IPS DF 19.7 (cell line): ENCODE results near the gene APOL1.
"Not testable (repeated sequence)": the region's sequence is repeated elsewhere in the genome, so short reads cannot be mapped to it uniquely, and the experiment has no call there.

Experiments used
- DNase-seq: peaks from one replicate; pipeline ENCODE4 v3.0.0-alpha.2; 2013; ENCODE audit warnings: low read depth, low spot score

The APOL1 gene

DNA sequence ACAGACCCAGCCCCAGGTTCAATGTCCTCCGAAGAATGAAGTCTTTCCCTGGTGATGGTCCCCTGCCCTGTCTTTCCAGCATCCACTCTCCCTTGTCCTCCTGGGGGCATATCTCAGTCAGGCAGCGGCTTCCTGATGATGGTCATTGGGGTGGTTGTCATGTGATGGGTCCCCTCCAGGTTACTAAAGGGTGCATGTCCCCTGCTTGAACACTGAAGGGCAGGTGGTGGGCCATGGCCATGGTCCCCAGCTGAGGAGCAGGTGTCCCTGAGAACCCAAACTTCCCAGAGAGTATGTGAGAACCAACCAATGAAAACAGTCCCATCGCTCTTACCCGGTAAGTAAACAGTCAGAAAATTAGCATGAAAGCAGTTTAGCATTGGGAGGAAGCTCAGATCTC, 14.1 kb downstream of the APOL1 start:
- no peak for DNase-seq

DNA sequence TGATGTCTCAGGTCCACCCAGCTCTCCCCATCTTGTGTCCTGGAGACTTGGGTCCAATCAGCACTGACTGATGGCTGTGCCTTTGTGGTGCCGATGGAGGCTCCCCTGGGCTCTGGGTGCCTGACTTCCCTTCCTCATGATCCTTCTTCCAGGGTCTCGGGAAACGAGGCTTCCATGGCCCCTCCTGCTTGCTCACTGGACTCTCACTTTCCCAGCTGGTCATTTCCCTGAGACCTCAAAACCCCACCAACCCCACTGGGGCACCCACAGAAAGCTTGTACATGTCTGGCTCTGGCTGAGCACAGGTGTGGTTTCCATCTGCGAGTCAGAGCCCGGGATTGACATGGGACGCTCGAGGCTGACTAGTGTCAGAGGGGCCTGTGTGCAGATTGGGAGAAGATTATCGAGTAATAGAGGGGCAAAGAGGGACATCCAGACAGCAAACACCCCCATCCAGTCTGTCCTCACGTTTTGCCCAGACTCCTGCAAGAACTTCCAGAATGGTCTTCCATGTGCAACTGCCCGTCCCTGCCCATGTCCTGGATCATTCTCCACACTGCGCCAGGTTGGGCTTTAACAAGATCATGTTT, 15.1 kb downstream of the APOL1 start:
- no peak for DNase-seq

DNA sequence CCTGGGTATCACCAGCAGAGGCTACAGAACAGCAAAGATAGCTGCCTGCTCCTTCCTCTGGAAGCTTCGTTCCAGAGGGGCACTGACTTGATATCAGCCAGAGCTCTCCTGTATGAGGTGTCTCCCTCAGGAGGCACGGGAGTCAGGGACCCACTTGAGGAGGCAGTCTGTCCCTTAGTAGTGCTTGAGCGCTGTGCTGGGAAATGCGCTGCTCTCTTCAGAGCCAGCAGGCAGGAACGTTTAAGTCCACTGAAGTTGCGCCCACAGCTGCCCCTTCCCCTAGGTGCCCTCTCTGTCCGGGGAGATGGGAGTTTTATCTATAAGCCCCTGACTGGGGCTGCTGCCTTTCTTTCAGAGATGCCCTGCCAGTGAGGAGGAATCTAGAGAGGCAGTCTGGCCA, 18.3 kb downstream of the APOL1 start:
- not testable (repeated sequence) for DNase-seq

DNA sequence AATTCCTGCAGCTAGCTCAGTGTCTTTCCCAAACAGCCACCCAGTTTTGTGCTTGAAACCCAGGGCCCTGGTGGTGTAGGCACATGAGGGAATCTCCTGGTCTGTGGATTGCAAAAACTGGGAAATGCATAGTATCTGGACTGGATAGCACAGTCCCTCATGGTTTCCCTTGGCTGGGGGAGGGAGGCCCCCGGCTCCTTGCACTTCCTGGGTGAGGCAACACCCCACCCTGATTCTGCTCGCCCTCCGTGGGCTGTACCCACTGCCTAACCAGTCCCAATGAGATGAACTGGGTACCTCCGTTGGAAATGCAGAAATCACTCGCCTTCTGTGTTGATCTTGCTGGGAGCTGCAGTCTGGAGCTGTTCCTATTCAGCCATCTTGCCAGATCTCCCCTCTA, 19.0 kb downstream of the APOL1 start:
- not testable (repeated sequence) for DNase-seq

DNA sequence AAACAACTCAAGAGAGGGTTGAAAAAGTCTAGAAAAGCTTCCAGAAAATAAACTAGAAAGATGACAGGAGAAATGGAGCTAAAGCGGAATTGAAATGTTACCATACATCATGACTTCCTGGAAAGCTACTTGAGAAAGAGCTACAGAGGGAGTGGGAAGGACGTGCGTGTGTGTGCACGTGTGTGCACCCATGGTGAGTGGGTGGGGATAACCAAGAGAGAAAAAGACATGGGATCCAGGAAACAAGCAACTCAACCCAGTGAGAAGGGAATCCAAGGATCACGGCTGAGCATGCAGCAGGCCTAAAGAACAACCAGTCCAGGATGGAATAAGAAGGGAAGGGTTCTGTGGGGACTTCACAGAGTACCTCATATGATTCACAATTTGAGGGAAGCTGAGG, 21.6 kb downstream of the APOL1 start:
- DNase-seq = no peak

DNA sequence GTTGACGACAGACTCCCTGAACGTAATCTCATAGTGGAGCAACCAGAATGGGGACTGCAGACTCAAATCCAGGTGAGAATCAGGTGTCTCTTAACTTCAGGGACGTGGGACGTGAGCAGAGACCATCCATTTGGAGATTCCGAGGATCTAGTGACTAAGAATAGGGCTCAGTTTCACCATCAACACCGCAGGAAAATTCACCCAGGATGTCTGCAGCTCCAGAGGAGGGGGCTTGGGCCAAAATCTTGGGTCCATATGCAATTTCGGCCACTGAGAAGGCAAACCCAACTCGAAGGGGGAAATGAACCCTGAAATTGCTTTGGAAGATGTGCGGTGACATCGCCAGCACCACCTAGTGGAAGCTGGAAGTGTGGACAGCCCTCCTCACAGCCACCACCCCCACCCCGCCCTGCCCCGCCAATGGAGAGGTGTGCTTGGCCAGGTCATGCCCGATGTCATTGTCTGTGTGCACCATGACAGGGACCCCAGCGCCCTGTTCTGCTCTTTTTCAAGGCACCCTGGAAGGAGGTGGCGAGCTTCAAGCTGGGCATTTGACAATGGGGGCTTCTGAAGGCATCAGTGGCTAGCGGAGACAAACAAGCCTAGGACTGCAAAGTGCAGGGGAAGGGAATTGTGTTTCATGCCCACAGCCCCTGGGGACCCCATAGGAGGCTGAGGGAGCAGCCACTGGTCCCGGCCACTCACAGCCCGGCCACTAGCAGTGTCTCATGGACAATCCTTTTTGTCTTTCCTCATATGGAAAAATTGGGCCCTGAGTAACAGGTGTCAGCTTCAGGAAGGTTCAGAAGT, 24.8 kb downstream of the APOL1 start:
- no peak for DNase-seq

DNA sequence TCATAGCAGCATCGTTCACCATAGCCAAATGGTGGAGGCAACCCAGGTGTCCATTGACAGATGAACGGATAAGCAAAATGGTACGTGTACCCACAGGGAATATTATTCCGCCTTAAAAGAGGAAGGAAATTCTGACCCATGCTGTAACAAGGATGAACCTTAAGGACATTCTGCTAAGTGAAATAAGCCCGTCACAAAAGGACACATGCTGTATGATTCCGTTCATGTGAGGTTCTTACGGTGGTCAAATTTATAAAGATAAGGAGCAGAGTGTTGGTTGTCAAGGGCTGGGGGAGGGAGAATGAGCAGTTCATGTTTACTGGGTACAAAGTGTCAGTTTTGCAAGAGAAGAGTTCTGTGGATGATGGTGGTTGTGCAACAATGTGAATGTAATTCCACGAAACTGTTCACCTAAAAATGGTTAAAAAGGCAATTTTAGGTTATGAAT, 26.3 kb downstream of the APOL1 start:
- no peak for DNase-seq

DNA sequence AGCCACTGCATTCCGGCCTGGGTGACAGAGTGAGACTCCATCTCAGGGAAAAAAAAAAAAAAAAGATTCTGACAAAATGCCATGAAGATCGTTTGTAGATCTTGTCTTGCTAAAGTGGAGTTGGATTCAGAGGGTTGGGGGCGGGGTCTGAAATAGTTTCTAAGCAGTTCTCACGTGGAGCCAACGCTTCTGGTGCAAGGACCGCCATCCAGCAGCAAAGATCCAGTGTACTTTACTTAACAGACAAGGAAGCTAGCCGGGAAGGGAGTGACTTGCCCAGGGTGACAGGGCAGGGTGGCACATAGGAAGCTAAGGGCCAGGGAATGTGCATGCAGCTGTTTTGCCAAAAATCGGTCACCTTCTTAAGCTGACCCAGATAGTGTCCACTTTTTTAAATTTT, 27.4 kb downstream of the APOL1 start:
- no peak for DNase-seq

DNA sequence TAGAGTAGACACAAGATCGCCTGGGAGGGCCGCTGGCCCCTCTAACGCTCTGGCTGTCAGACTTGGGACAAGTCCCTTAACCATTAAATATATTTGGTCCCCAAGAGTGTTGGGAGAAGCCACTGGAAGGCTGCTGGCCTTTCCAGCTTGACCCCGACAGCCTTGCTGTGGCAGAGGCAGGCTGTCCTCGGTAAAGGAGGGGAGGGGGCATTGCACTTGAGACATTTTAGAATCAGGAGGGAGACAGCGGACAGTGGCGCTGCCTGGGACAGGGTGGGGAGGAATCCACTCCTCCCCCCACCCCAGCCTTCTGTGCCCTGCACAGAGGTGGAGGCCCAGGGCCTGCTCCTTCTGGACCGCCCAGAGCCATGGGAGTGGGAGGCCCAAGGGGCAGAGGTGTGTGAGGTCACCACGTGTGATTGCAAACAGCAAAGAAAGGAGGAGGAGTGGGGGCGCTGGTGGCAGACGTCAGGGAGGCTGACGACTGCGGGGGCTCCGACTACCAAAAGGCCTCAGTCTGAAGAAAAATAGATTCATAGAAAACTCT, 28.9 kb downstream of the APOL1 start:
- no peak for DNase-seq

DNA sequence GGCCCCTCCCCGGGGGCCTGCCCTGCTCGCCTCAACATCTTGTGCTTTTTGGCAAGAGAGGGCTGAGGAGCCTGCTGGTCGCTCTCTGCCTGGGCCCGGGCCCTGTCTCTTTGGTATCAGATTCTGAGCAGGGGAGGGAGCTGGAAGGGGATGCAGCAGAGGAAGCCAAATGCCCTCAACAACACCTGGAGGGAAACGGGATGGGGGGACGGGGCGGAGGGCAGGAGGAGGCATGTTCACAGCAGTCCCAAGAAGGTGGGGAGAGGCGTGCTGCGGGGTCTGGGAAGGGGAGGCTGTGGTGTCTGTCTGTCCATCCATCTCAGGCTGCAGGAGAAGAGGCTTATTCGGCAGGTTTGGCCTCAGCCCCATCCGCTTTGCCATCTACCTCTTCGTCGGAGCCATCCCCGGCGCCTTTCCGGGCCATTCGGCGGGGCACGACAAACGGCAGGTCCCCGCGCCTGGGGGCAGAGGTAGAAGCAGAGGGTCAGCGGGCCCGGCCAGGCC, 29.4 kb downstream of the APOL1 start:
- DNase-seq = no peak

DNA sequence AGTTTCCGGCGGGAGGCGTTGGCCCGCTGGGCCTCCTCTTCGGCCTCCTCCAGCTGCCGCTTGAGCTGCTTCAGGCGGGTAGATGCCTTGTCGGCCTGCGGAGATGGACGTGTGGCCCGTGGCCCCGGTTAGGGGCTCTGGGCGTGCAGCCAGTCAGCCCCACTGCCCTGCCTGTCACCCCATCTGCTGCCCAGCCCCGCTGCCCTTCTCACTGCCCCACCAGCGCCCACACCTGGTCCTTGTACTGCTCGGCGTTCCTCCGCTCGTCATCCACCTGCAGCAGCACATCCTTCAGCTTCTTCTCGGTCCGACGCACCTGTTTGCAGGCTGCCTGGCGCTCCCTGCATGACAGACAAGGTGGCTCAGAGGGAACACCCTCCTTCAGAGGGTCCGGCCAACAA, 31.2 kb downstream of the APOL1 start:
- DNase-seq = no peak

DNA sequence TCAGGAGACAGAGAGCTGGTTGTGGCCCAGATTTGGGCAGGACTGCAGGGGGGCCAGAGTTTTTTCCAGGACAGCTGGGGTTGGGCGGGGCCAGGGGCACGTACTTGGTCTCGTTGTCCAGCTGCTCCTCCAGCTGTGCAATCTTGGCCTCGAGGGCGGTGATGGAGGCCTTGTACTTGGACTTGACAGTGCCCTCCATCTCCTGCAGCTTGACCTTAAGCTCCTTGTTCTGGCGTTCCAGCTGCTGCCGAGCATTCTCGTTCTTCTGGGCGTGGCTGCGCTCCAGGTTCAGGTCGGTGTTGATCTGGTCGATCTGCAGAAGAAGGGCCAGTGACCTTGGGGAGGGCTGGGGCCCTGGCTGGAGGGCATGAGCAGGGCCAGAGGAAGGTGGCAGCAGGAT, 32.1 kb downstream of the APOL1 start:
- DNase-seq = no peak

DNA sequence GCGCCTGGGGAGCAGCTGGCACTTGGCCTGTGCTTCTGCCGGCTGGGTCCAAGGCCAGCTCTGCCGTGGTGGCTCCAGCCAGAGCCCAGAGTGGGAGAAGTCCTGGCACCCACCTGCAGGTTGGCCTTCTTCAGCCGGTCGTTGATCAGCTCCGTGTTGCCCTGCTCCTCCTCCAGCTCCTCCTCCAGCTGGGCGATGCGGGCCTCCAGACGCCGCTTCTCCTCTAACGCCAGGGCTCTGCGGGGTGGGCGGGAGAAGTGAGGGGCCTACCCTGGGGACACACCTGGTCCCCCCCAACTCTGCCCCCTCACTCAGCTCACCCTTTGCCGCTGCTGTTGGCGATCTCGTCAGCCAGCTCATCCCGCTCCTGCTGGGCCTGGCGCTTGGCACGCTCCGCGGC, 32.6 kb downstream of the APOL1 start:
- DNase-seq = no peak

DNA sequence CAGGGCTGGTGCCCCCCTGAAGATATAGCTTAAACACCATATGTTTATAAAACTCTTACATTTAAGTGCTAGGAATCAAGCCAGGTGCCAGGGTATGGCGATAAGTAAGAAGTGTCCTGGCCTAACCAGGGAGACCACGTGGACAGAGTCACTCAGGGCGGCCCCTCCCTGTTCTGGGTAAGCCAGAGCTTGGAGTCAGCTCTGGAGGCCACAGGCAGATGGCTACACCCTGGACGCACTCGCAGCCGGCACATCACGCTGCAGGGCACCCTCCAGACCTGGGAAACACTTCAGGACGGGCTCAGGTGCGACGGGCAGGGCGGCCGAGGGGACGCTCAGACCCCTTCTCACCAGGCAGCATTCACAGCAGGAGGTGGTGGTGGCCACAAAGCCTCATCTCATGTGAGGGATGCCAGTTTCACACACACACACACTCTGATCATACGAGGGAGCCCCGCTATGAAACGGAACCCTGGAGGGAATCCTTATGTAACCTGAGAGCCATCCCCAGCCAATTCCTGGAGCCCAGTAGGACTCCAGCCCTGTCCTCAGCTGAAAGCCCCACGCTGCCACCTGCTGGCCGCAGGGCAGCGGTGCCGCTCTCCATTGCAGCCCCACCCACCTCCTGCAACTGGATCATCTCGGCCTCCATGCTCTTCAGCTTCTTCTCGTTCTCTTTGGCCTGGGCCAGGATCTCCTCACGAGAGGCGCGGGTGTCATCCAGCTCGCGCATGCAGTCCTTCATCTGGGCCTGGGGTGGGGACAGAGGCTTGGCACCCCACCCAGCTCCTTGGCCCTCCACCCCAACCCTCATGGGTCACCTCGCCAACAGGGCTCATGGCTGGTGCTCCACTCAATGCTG, 33.4 kb downstream of the APOL1 start:
- DNase-seq = peak; percentile 52

DNA sequence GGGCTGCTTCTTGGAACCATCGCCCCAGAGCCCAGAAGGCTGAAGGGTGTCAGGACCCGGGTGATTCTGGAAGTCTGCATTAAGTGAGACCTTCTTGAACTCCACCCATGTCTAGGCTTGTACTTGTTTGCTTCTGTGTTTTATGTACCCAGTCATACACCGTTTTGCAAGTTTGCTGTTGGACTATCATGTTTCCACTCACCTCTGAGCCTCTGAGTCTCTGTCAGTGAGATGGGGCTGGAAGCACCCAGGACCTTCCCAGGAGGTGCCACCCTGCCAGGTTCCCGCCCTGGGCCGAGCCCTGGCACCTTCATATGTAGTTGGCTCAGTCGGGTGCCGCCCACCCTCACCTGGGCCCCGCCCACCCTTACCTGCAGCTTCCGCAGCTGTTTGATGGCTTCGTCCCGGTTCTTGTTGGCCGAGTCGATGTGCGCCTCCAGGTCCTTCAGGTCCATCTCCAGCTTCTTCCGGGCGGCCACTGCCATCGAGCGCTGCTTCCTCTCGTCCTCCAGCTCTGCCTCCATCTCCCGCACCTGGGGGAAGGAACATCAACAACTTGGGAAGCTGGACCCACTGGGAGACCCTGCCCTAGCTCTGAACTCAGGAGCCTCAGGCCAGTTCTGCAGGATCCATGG, 35.1 kb downstream of the APOL1 start:
- DNase-seq = no peak

DNA sequence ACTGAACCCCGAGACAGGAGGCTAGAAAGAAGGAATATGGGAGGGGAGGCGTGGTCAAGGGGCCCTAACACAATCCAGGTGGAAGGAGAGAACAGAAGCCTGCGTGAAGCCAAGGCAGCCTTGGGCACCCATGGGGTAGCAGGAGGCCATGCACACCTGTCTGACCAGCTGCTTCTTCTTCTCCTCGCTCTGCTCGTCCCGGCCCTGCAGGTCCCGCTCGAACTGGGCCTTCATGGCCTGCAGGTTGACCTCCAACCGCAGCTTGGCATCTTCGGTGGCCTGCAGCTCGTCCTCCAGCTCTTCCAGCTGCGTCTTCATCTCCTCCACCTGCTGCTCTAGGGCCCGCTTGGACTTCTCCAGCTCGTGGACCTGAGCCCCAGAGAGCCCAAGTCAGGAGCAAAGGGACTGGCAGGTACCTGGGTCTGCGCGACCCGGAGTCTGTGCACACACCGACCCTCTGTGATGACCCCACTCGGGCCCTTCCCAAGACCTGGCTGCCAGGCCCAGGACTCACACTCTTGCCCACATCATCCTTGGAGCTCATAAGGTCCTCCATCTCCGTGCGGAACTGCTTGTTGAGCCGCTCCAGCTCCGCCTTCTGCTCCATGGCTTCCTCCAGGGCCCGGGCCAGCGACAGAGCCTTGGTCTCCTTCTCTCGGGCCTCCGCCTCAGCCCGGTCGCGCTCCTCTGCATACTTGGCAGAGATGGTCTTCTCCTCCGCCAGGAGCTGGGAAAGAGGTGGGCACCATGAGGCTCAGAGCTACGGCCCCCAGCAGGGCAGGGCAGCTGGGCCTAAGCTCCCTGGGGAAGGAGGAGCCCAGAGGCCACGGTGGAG, 35.9 kb downstream of the APOL1 start:
- no peak for DNase-seq

DNA sequence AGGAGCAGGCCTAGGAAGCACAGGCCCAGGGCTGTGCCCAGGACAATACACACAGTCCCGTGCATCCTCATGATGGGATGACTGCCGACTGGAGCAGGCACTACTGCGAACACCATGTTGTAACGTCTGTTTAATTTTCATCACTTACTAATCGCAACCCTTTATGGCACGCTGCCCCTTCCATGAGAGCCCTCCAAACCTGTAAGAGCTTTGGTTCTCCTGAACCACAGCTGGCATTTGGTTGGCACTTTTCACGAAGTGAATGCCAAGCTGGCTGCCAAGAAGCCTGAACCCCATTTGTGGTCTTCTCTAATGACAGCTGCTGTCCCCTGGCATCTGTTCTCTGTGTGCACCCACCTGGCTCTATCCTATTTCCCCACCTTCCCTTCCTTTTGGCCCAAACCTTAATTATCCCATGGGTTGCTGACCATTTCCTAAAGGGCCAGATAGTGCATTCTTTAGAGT, 36.5 kb downstream of the APOL1 start:
- DNase-seq = no peak

DNA sequence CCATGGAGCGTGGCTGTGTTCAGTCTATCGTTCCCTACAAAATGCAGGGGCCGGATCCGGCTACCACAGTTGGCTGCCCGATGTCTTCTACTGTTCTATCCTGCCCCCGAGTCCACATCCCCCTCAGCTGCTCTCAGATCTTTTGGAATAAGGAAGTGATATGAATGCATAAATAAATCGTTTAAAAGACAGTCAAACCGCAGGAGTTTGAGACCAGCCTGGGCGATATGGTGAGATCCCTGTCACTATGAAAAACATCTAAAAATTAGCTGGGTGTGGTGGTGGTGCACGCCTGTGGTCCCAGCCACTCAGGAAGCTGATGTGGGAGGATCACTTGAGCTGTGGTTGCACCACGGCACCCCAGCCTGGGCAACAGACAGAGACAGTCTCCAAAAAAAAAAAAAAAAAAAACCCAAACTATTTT, 37.0 kb downstream of the APOL1 start:
- not testable (repeated sequence) for DNase-seq

DNA sequence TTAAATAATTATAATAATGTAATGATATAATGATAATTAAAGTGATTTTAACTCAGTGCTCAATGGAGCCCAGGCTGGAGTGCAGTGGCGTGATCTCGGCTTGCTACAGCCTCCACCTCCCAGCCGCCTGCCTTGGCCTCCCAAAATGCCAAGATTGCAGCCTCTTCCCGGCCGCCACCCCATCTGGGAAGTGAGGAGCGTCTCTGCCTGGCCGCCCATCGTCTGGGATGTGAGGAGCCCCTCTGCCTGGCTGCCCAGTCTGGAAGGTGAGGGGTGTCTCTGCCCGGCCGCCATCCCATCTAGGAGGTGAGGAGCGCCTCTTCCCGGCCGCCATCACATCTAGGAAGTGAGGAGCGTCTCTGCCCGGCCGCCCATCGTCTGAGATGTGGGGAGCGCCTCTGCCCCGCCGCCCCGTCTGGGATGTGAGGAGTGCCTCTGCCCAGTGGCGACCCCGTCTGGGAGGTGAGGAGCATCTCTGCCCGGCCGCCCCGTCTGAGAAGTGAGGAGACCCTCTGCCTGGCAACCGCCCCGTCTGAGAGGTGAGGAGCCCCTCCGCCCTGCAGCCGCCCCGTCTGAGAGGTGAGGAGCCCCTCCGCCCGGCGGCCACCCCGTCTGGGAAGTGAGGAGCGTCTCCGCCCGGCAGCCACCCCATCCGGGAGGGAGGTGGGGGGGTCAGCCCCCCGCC, 37.6 kb downstream of the APOL1 start:
- not testable (repeated sequence) for DNase-seq
